NT2/D1 (cell line): ENCODE measurements around the gene SLC41A1.

ENCODE experiments used
- DNase-seq: peaks from one replicate; pipeline ENCODE4 v3.0.0-alpha.2; 2011; ENCODE audit warnings: low read depth, low spot score
- H3K27me3 ChIP-seq: 2 replicates; pipeline ENCODE4 v1.6.0; 2011; ENCODE audit warnings: mild to moderate bottlenecking; ENCODE audit not compliant: insufficient read length, insufficient read depth
- H3K36me3 ChIP-seq: 2 replicates; pipeline ENCODE4 v1.6.1; 2011; ENCODE audit warnings: mild to moderate bottlenecking, low read length, mixed read lengths; ENCODE audit not compliant: insufficient read depth, insufficient read length
- H3K4me1 ChIP-seq: 2 replicates; pipeline ENCODE4 v1.5.1; 2011; ENCODE audit not compliant: insufficient read depth, insufficient read length
- H3K4me3 ChIP-seq: 2 replicates; pipeline ENCODE4 v1.5.1; 2011; ENCODE audit warnings: low read depth; ENCODE audit not compliant: insufficient read length
- H3K9ac ChIP-seq: 2 replicates; pipeline ENCODE4 v1.6.0; 2011; ENCODE audit warnings: low read depth; ENCODE audit not compliant: insufficient read length
- H3K9me3 ChIP-seq: 2 replicates; pipeline ENCODE4 v1.5.1; 2011; ENCODE audit warnings: mild to moderate bottlenecking, low read length; ENCODE audit not compliant: insufficient read depth
- SUZ12 ChIP-seq: IDR thresholded peaks from 2 replicates; pipeline ENCODE4 v1.6.1; 2011; ENCODE audit not compliant: insufficient read length, insufficient read depth; ENCODE audit errors: extremely low read depth
- YY1 ChIP-seq: IDR thresholded peaks from 2 replicates; pipeline ENCODE4 v1.6.1; 2011; ENCODE audit not compliant: insufficient read length, insufficient read depth
- ZNF274 ChIP-seq: IDR thresholded peaks from 2 replicates; pipeline ENCODE4 v1.6.1; 2011; ENCODE audit warnings: mild to moderate bottlenecking, low read depth, low read length

SLC41A1 gene

GRCh38 chr1:205748403-205749233 lies 64.4 kb downstream of the SLC41A1 start:
- H3K27me3 ChIP-seq, result no peaks in the 10 kb centered on the region
- DNase-seq, result no peak
- no peaks in the 10 kb centered on the region for H3K4me1 ChIP-seq
- H3K9me3 ChIP-seq, result no peaks in the 10 kb centered on the region
- peak overlapping the region; percentile 93 for H3K9ac ChIP-seq
- H3K4me3 ChIP-seq, result peak overlapping the region; percentile 87
- TF ChIP-seq ZNF274 (no peak), YY1 (no peak), SUZ12 (no peak)
- H3K36me3 ChIP-seq, result peaks cover 24% of the 10 kb centered on the region

- Histone ChIP-seq H3K27me3 (no peaks in the 10 kb centered on the region), H3K36me3 (peaks cover 27% of the 10 kb centered on the region), H3K9ac (peak overlapping the region; percentile 47), H3K9me3 (no peaks in the 10 kb centered on the region), H3K4me3 (peak overlapping the region; percentile 87), H3K4me1 (no peaks in the 10 kb centered on the region)
- TF ChIP-seq ZNF274 (no peak), YY1 (no peak), SUZ12 (no peak)
- DNase-seq, result no peak
These were observed 66.1 kb downstream of the SLC41A1 start for GRCh38 chr1:205746757-205747412.

DNA sequence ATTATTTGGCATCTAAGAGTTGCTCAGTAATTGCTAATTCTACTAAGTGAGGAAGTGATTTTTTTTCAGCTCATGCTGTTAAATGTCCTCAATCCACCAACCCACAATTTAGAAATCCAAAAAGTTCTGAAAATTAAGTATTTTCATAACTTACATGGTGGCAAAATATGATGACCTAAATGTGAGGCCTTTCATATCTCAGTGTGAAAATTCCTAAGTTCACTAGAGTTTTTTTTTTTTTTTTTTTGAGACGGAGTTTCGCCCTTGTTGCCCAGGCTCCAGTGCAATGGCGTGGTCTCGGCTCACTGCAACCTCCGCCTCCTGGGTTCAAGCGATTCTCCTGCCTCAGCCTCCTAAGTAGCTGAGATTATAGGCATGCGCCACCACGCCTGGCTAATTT lies 68.6 kb downstream of the SLC41A1 start:
- Histone ChIP-seq H3K36me3 (peaks cover 44% of the 10 kb centered on the region), H3K9ac (no peak overlapping the region), H3K27me3 (no peaks in the 10 kb centered on the region), H3K9me3 (no peaks in the 10 kb centered on the region), H3K4me3 (no peak overlapping the region), H3K4me1 (no peaks in the 10 kb centered on the region)
- no peak for TF ChIP-seq ZNF274
- DNase-seq, result no peak

- H3K4me1 ChIP-seq, result no peaks in the 10 kb centered on the region
- no peak overlapping the region for H3K9ac ChIP-seq
- H3K9me3 ChIP-seq, result no peaks in the 10 kb centered on the region
- peaks cover 44% of the 10 kb centered on the region for H3K36me3 ChIP-seq
- DNase-seq, result no peak
- no peak overlapping the region for H3K4me3 ChIP-seq
- TF ChIP-seq ZNF274 (no peak), SUZ12 (no peak), YY1 (no peak)
- H3K27me3 ChIP-seq, result no peaks in the 10 kb centered on the region
These were observed 69.0 kb downstream of the SLC41A1 start for GRCh38 chr1:205743977-205744376.

DNA sequence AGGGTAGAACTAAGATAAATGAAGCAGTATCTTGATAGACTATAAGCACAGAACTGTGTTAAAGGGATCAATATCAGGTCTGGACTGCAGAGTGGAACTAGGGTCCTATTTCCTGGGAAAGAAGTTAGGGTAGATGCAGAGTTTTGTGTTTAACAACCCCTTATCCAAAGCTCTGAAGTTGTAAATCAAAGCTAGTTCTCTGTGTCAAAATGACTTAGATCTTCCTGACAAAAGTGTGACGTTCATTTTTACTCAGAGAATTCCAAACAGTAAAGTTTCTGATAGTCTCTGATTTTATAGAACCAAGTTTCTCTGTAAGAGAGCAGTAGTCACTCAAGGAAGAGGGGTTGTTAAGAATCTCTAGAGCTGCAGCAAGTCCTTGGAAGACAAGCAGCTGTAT lies 71.3 kb downstream of the SLC41A1 start:
- DNase-seq, result no peak
- no peaks in the 10 kb centered on the region for H3K4me1 ChIP-seq
- H3K9me3 ChIP-seq, result no peaks in the 10 kb centered on the region
- TF ChIP-seq ZNF274, result no peak
- TF ChIP-seq YY1, result no peak
- TF ChIP-seq SUZ12, result no peak
- peaks cover 32% of the 10 kb centered on the region for H3K36me3 ChIP-seq
- H3K27me3 ChIP-seq, result no peaks in the 10 kb centered on the region
- no peak overlapping the region for H3K4me3 ChIP-seq
- no peak overlapping the region for H3K9ac ChIP-seq

- TF ChIP-seq SUZ12 (no peak), YY1 (no peak), ZNF274 (no peak)
- Histone ChIP-seq H3K4me1 (no peaks in the 10 kb centered on the region), H3K36me3 (peaks cover 49% of the 10 kb centered on the region), H3K9ac (no peak overlapping the region), H3K4me3 (no peak overlapping the region), H3K27me3 (no peaks in the 10 kb centered on the region), H3K9me3 (no peaks in the 10 kb centered on the region)
- no peak for DNase-seq
These were observed 73.4 kb downstream of the SLC41A1 start for GRCh38 chr1:205739348-205740160.
